Hepatocyte (in vitro differentiated cells): ENCODE results near the gene BCL2L1.

ENCODE experiments used
- EZH2phosphoT487 ChIP-seq: fragments of 200-600 bp; sonication (generic); IDR thresholded peaks from one replicate; pipeline ENCODE4 v1.6.1; 2018; ENCODE audit warnings: antibody characterized with exemption, mild to moderate bottlenecking, low read depth, moderate library complexity; ENCODE audit not compliant: unreplicated experiment, severe bottlenecking
- TF ChIP-seq, protein P1 (sequence below): fragments of 200-600 bp; sonication (generic); IDR thresholded peaks from 2 replicates; pipeline ENCODE4 v1.5.1; 2016; ENCODE audit warnings: antibody characterized with exemption, mild to moderate bottlenecking; ENCODE audit not compliant: poor library complexity

GRCh38 chr20:31690124-31690666 is 32.5 kb downstream of the BCL2L1 start:
- TF ChIP-seq, protein P1, sequence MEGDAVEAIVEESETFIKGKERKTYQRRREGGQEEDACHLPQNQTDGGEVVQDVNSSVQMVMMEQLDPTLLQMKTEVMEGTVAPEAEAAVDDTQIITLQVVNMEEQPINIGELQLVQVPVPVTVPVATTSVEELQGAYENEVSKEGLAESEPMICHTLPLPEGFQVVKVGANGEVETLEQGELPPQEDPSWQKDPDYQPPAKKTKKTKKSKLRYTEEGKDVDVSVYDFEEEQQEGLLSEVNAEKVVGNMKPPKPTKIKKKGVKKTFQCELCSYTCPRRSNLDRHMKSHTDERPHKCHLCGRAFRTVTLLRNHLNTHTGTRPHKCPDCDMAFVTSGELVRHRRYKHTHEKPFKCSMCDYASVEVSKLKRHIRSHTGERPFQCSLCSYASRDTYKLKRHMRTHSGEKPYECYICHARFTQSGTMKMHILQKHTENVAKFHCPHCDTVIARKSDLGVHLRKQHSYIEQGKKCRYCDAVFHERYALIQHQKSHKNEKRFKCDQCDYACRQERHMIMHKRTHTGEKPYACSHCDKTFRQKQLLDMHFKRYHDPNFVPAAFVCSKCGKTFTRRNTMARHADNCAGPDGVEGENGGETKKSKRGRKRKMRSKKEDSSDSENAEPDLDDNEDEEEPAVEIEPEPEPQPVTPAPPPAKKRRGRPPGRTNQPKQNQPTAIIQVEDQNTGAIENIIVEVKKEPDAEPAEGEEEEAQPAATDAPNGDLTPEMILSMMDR = no peak
- TF ChIP-seq EZH2phosphoT487 = no peak
